NOMO-1 (cell line): ENCODE measurements around the gene CRTC2.

ENCODE experiments used
- DNase-seq, 2 experiments: peaks; one replicate each; lab custom pipeline; 2025; ENCODE audit not compliant: unreplicated experiment in 2 of 2; lab: John Stamatoyannopoulos, UW

Gene CRTC2

GRCh38 chr1:153899509-153899908, 58.9 kb downstream of the CRTC2 start:
- no peak for DNase-seq
